Measurements from ENCODE around the gene PRR22.
"Not testable (repeated sequence)": the region's sequence is repeated elsewhere in the genome, so short reads cannot be mapped to it uniquely, and the experiment has no call there.

- TF ChIP-seq POLR2A, POLR2AphosphoS5, CTCF (IDR thresholded peaks at IDR 0.05): not testable (repeated sequence)
Observed at GRCh38 chr19:5748920-5749319, 35.6 kb downstream of the PRR22 start.
